Measurements from ENCODE around the gene SLC6A5. TPM values are rescaled to one million over a fixed set of nuclear protein-coding genes. Genes with fewer than 3 reads are reported as not detected.

The SLC6A5 gene
- total RNA-seq, 4 donors from 2014 or later = not detected

DNA sequence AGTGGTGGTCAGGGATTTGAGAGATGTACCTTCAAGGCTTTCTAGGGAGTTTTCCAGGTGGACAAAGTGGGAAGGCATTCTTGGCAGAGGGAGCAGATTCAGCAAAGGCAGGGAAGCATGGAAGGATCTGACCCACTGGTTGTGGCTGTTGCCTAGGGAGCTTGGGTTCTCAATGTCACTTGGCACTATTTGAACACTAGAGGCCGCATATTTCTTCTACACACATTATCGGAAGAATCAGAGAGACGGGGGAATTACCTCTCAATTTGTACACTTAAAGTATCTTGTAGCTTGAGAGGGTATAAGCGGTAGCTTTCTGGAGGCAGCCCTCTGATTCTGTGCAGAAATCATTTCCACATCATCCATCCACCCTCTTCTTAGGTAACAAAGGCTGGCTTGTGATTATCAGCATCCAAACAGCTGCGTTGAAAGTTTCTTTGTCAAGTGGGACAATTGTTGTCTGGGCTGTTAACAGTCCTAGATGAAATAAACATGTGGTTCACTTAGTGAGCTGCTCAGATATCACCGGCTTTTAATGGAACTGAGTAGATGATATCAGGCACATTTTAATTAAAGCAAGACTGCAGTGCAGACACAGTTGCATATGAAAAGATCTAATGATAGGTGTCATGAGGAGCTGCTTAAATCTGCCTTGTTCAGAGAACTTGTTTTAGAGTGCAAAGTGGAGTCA lies 72.6 kb downstream of the SLC6A5 start:
- H3K27ac ChIP-seq = no peak overlapping the region
- peaks cover 66% of the 10 kb centered on the region for H3K27me3 ChIP-seq
- in situ Hi-C loops (cut with MboI; ENCODE audit: low pct_ligation_motif_present in 1 of 4, low pct_unique_long_range_greater_than_20kb in 1 of 4, low sequenced_read_pairs in 3 of 4) (loop anchor here in 1 of 4 donors (25.0 kb wide), 1 partner anchor 840 kb away; no protein-coding TSS in a partner anchor), intact Hi-C loops (cut with DNase I; ENCODE audit: low total_unique reads) (no loop called here)
- H3K4me1 ChIP-seq = peaks cover 0 to 8% (median 6%) of the 10 kb centered on the region in 4 donors
- H3K36me3 ChIP-seq = no peaks in the 10 kb centered on the region
- no peaks in the 10 kb centered on the region for H3K9me3 ChIP-seq
- no peak for DNase-seq
- 20 to 22% methylated on average over 2 to 6 of the region's 6 CpGs for WGBS, 2 donors (ENCODE audit: low coverage in 1 of 2)
- no peak overlapping the region for H3K4me3 ChIP-seq
- no peak for TF ChIP-seq EP300 (IDR thresholded peaks at IDR 0.05; ENCODE audit: low read depth)
- no peak for TF ChIP-seq POLR2AphosphoS5 (IDR thresholded peaks at IDR 0.05)
- no peak for TF ChIP-seq POLR2A (IDR thresholded peaks at IDR 0.05)
- TF ChIP-seq, protein P1, sequence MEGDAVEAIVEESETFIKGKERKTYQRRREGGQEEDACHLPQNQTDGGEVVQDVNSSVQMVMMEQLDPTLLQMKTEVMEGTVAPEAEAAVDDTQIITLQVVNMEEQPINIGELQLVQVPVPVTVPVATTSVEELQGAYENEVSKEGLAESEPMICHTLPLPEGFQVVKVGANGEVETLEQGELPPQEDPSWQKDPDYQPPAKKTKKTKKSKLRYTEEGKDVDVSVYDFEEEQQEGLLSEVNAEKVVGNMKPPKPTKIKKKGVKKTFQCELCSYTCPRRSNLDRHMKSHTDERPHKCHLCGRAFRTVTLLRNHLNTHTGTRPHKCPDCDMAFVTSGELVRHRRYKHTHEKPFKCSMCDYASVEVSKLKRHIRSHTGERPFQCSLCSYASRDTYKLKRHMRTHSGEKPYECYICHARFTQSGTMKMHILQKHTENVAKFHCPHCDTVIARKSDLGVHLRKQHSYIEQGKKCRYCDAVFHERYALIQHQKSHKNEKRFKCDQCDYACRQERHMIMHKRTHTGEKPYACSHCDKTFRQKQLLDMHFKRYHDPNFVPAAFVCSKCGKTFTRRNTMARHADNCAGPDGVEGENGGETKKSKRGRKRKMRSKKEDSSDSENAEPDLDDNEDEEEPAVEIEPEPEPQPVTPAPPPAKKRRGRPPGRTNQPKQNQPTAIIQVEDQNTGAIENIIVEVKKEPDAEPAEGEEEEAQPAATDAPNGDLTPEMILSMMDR (IDR thresholded peaks at IDR 0.05) = no peak

DNA sequence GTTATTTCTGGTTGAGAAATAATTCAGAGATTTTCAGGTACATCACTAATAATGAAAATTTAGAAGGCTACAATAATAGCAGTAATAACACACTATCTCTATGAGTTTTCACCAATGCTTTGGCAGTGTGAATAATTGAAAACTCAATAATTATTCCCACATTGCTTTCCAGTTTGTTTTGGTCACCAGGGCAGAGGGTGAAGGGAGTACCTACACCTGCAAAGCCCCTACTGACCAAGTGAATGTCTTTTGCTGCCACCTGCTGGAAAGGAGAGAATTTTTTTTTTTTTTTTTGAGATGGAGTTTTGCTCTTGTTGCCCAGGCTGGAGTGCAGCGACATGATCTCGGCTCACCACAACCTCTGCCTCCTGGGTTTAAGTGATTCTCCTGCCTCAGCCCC lies 73.2 kb downstream of the SLC6A5 start:
- Histone ChIP-seq H3K36me3 (no peaks in the 10 kb centered on the region), H3K27ac (no peak overlapping the region), H3K4me1 (peaks cover 0 to 8% (median 6%) of the 10 kb centered on the region in 4 donors), H3K4me3 (no peak overlapping the region), H3K27me3 (peaks cover 61% of the 10 kb centered on the region), H3K9me3 (no peaks in the 10 kb centered on the region)
- TF ChIP-seq, protein P1 (IDR thresholded peaks at IDR 0.05) = peak in 2 of 5 experiments; percentile 11 to 16
- TF ChIP-seq EP300 (IDR thresholded peaks at IDR 0.05; ENCODE audit: low read depth) = no peak
- intact Hi-C loops (cut with DNase I; ENCODE audit: low total_unique reads) = no loop called here
- WGBS, 2 donors (ENCODE audit: low coverage in 1 of 2) = 72% methylated on average over 2 of the region's 2 CpGs; no CpG with 5 or more reads in 1 of the 2 donors
- no peak for DNase-seq
- in situ Hi-C loops (cut with MboI; ENCODE audit: low pct_ligation_motif_present in 1 of 4, low pct_unique_long_range_greater_than_20kb in 1 of 4, low sequenced_read_pairs in 3 of 4) = loop anchor here in 1 of 4 donors (25.0 kb wide), 1 partner anchor 840 kb away; no protein-coding TSS in a partner anchor

DNA sequence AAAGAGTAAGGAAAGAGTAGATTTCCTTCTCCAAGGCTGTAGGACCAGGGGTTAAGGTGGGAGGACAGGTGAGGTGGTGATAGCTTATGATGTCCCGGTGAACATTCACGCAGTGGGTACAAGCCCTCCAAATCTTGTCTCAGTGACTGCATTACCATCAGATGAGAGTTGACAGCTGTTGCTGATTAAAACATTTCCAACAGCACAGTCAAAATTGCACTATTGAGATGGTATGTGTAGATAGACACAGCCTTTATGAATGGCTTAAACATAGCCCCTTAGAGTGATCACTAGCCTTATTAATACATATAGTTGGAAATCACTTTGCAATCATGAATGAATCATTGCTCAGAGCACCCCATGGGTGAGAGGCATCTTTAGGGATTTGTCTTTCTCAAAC lies 77.2 kb downstream of the SLC6A5 start:
- Histone ChIP-seq H3K4me3 (no peak overlapping the region), H3K9me3 (no peaks in the 10 kb centered on the region), H3K27me3 (peaks cover 20% of the 10 kb centered on the region), H3K4me1 (no peaks in the 10 kb centered on the region), H3K36me3 (no peaks in the 10 kb centered on the region), H3K27ac (no peak overlapping the region)
- intact Hi-C loops (cut with DNase I; ENCODE audit: low total_unique reads) (no loop called here), in situ Hi-C loops (cut with MboI; ENCODE audit: low pct_ligation_motif_present in 1 of 4, low pct_unique_long_range_greater_than_20kb in 1 of 4, low sequenced_read_pairs in 3 of 4) (no loop called here)
- no peak for DNase-seq
- TF ChIP-seq POLR2AphosphoS5 (IDR thresholded peaks at IDR 0.05) = no peak
- TF ChIP-seq, protein P1 (IDR thresholded peaks at IDR 0.05) = no peak
- no peak for TF ChIP-seq POLR2A (IDR thresholded peaks at IDR 0.05)
- no peak for TF ChIP-seq EP300 (IDR thresholded peaks at IDR 0.05; ENCODE audit: low read depth)
- WGBS, 2 donors (ENCODE audit: low coverage in 1 of 2) = 90 to 100% methylated on average over 2 of the region's 2 CpGs

GRCh38 chr11:20688761-20689160 lies 89.4 kb downstream of the SLC6A5 start:
- in situ Hi-C loops (cut with MboI; ENCODE audit: low pct_ligation_motif_present in 1 of 4, low pct_unique_long_range_greater_than_20kb in 1 of 4, low sequenced_read_pairs in 3 of 4) = no loop called here
- H3K36me3 ChIP-seq = no peaks in the 10 kb centered on the region

More at GRCh38 chr11:20688761-20689160, 89.4 kb downstream of the SLC6A5 start:
- intact Hi-C loops (cut with DNase I; ENCODE audit: low total_unique reads) = no loop called here
- H3K27me3 ChIP-seq = no peaks in the 10 kb centered on the region
- no peak for TF ChIP-seq POLR2AphosphoS5 (IDR thresholded peaks at IDR 0.05)
- TF ChIP-seq, protein P1 (IDR thresholded peaks at IDR 0.05) = no peak
- no peak for TF ChIP-seq POLR2A (IDR thresholded peaks at IDR 0.05)
- no peak for TF ChIP-seq EP300 (IDR thresholded peaks at IDR 0.05; ENCODE audit: low read depth)
- no peak overlapping the region for H3K27ac ChIP-seq
- no peak for DNase-seq
- 59 to 72% methylated on average over 3 of the region's 3 CpGs for WGBS, 2 donors (ENCODE audit: low coverage in 1 of 2)
- H3K4me3 ChIP-seq = no peak overlapping the region
- H3K4me1 ChIP-seq = no peaks in the 10 kb centered on the region
- no peaks in the 10 kb centered on the region for H3K9me3 ChIP-seq
